Loucy (cell line): Measurements from ENCODE around the gene FRAS1.

ENCODE experiments used
- CTCF ChIP-seq: fragments of 200-600 bp; sonication (generic); conservative IDR thresholded peaks from 2 replicates; pipeline ENCODE4 v1.5.1; 2014; ENCODE audit warnings: mild to moderate bottlenecking, antibody characterized with exemption, low read length
- EZH2phosphoT487 ChIP-seq: fragments of 200-600 bp; IDR thresholded peaks from 2 replicates; pipeline ENCODE4 v1.6.1; 2018; ENCODE audit warnings: antibody characterized with exemption, mild to moderate bottlenecking, moderate library complexity, borderline replicate concordance

GRCh38 chr4:78310740-78311115, 253.6 kb downstream of the FRAS1 start:
- TF ChIP-seq EZH2phosphoT487, result no peak
- no peak for TF ChIP-seq CTCF
